CD4-positive, alpha-beta T cell treated with Interleukin-1 beta for 1 hour (primary cell): ENCODE data around the gene PTPRR.
A peak's percentile ranks its signal among the peaks of the same experiment; 100 is the strongest.
"Not testable (repeated sequence)": the region's sequence is repeated elsewhere in the genome, so short reads cannot be mapped to it uniquely, and the experiment has no call there.

Experiments
- DNase-seq, 2 donors: peaks; one replicate each; pipeline ENCODE4 v3.0.0-alpha.2; 2020 to 2022

Gene PTPRR

GRCh38 chr12:70739756-70740155, 180.8 kb downstream of the PTPRR start:
- no peak for DNase-seq

DNA sequence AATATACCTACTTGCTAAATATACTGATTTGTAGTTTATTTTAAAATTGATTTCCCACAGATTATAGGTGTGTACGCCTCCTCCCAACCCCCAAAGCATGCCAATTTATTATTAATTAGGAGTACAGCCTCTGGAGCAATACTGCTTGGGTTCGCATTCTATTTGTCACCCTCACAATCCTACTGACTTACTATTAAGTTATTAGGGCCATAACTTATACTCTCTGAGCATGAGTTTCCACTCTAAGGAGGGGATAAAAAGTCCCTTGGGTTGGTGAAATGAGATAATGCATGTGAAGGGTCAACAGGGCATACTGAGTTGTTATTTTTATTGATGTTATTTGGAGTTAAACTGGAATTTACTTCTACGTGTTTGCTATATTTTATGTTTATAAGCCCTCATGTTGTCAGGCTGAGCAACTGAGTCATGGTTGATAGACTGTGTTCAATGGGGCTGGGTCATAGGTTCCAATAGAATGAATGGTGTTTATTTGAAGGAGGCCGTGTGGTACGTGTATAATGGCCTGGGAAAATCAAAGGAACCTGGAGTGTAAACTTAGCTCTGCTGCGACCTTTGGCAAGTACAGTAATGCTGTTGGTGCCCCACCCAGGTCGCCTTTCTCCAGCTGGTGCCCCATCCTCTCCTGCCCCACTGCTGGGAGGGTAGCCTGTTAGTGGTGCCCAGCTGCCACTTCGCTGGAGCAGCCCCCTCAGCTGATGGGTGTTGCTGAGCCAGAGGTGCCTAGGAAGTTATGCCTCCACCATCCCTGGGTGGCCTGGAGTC, 184.0 kb downstream of the PTPRR start:
- DNase-seq, result no peak

DNA sequence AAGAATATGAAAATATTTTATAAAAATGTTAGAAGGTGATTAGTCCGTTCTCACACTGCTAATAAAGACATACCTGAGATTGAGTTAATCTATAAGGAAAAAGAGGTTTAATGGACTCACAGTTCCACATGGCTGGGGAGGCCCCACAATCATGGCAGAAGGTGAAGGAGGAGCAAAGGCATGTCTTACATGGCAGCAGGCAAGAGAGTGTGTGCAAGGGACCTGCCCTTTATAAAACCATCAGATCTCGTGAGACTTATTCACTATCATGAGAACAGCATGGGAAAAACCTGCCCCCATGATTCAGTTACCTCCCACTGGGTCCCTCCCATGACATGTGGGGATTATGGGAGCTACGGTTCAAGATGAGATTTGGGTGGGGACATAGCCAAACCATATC, 185.3 kb downstream of the PTPRR start:
- not testable (repeated sequence) for DNase-seq

GRCh38 chr12:70733385-70733784, 187.2 kb downstream of the PTPRR start:
- peak in 1 of 2 donors; percentile 23 for DNase-seq

DNA sequence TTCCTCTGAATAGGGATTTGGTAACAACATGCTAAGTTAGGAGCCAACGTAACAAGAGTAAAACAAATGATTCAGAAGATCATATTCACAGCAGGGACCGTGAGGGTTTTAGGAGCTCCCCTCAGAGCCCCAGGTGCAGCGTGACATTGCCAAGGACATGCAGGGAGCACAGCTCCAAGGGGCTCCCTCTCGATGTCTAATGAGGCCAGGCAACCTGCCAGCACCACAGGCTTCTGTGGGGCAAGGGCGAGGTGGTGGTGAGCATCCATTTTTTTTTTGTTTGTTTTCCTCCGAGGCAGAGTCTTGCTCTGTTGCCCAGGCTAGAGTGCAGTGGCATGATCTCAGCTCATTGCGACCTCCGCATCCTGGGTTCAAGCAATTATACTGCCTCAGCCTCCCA, 188.3 kb downstream of the PTPRR start:
- DNase-seq, result no peak

- no peak for DNase-seq
Observed at GRCh38 chr12:70730675-70731180, 189.8 kb downstream of the PTPRR start.

DNA sequence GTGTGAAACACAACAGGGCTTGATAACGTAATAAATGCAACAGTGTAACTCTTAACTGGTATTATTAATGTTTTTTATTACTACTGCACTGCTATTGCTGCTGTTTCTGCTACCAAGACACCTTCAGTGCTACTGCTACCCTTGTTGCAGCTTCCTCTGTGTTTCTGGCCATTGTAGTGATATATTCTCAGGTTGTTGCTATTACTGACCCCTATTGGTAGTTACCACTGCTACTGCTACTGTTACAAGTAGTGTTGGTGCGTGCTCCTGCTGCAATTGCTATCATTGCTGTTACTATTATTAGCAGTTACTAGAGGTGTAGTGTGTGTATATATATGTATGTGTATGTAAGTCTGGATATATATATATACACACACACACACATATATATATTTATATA, 196.1 kb downstream of the PTPRR start:
- DNase-seq, result no peak

- peak in 1 of 2 donors; percentile 21 for DNase-seq
Observed at GRCh38 chr12:70722584-70723343, 197.8 kb downstream of the PTPRR start.

GRCh38 chr12:70721656-70722357, 198.7 kb downstream of the PTPRR start:
- DNase-seq, result no peak

- no peak for DNase-seq
Observed at GRCh38 chr12:70721216-70721615, 199.3 kb downstream of the PTPRR start.

GRCh38 chr12:70719672-70720420, 200.7 kb downstream of the PTPRR start:
- DNase-seq, result peak; percentile 2 to 16

GRCh38 chr12:70719071-70719470, 201.5 kb downstream of the PTPRR start:
- DNase-seq, result no peak

DNA sequence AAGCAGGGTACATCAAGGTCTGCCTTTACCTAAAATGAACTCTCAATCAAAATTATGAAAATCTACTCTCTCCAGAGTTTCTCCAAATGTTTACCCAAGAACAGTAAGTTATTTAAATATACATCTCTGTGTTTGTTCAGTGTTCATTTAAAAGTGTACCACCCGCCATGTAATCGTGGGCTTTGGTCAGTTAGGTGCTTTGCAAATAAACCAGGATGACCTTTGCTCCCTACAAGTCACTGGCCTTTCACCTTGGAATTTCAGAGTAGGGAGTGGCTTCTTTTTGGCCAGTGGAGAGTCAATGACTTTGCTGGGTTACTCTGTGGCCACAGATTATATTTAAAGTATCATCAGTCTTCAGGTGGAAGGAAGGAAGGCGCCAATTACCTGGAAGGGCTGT, 208.7 kb downstream of the PTPRR start:
- no peak for DNase-seq

DNA sequence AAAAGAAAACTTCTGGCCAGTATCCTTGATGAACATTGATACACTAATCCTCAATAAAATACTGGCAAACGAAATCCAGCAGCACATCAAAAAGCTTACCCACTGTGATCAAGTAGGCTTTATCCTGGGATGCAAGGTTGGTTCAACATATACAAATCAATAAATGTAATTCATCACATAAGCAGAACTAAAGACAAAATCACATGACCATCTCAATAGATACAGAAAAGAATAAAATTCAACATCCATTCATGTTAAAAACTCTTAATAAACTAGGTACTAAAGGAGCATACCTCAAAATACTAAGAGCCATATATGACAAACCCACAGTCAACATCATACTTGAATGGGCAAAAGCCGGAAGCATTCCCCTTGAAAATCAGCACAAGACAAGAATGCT, 211.5 kb downstream of the PTPRR start:
- no peak for DNase-seq

- no peak for DNase-seq
Observed at GRCh38 chr12:70706611-70707010, 213.9 kb downstream of the PTPRR start.

GRCh38 chr12:70698345-70698744, 222.2 kb downstream of the PTPRR start:
- DNase-seq, result no peak

GRCh38 chr12:70695361-70696023, 225.0 kb downstream of the PTPRR start:
- no peak for DNase-seq

DNA sequence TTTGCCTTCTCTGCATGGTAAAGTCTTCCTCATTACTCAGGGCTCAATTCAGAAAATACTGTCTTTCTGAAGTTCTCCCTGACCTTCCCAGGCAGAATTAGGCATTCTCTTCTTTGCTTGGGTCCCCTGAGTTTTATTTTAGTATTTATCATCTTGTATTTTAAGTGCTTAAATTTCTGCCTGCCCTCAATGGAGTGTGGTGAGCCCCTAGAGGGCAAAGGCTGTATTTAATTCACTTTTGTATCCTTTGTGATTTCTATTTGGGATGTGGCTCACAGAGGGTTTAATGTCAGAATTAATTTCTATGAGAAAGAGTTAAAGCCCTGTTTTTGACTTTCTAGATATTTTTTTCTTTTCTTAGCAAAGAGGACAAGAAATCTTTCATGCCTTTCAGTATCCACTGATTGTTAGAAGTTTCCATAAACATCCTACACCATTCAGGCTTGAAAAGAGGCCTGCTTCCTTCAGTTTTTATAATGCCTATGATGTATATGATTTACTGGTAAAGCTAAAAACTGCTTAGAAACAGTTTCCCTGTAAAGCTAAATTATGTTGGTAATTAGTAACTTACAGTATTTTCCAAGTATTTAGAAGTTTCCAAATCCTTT, 227.8 kb downstream of the PTPRR start:
- no peak for DNase-seq

DNA sequence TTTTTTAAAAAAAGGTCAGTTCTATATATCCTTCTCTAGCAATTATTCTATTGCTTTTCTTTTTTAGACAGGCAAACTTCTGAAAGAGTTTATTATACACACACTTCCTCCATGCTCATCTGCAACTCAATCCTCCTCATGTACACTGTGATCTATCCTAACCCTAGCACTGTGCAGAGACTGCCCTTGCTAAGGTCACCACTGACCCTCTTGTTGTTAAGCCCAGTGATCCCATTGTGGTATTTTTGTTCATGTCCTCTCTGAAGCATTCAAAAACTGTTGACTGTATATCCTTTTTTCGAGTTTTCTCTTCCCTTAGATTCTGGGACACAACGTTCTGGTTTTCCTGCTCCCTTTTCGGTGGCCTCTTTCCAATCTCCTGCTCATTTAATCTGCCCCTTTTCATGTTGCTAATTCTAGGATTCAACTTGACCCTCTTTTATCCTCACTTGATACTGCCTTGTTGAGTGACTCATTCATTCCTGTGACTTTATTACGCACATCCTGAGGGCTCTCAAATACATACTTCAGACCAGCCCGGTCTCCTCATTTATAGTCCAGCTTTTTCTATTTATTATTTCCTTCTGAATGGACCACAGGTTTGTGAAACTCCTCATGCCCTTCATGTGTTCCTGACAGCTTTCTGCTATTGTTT, 229.4 kb downstream of the PTPRR start:
- DNase-seq, result no peak

DNA sequence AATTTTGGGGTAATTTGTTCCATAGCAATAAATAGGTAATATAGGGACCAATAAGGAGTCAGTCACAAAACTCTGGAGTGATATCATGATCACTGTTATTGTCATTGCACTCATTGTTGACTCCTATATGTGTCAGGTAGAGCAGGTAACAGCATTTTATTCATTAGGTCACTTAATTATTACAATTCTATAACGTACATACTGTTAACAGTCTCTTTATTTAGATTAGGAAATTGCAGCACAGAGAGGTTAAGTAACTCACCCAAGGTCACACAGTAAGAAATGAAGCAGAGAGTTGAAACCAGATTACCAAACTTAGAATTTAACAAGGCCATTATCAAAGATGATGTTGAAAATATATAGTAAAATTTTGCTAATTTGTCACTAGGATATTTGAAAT, 233.6 kb downstream of the PTPRR start:
- no peak for DNase-seq

- DNase-seq, result no peak
Observed at GRCh38 chr12:70686299-70686698, 234.2 kb downstream of the PTPRR start.
